ENCODE measurements around the gene SNX10.

The SNX10 gene

DNA sequence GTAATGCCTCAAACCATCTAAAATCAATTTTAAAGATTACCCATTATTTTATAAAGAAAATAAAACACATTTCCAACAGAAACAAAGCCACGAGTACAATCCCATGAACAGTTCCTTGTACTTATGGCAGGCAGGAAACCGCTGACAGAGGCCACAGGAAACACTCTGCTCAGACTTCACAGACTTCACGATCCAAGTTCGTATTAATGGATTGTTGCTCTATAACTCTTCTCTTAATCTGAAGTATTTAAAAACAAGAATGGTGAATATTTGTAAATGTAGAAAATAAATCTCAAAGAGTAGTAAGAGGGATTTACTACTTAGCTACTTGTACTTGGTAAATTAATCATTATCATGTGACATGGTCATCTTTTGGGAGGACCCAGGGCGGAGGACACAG lies 78.3 kb downstream of the SNX10 start:
- no peak overlapping the region for H3K27ac ChIP-seq (ENCODE audit: low read depth, low read length)
- no peaks in the 10 kb centered on the region for H3K27me3 ChIP-seq (ENCODE audit: control insufficient read depth, low read length)
- no peaks in the 10 kb centered on the region for H3K9me2 ChIP-seq (replicated peaks; ENCODE audit: control insufficient read depth, low read length)
- H3K36me3 ChIP-seq (ENCODE audit: control insufficient read depth, low read length): peaks cover 42% of the 10 kb centered on the region
- peaks cover 34% of the 10 kb centered on the region for H3F3A ChIP-seq (ENCODE audit: control insufficient read depth, insufficient read depth)
- no peaks in the 10 kb centered on the region for H3K9me3 ChIP-seq (ENCODE audit: control insufficient read depth, insufficient read depth, low read length)
- no peaks in the 10 kb centered on the region for H4K20me1 ChIP-seq (ENCODE audit: control insufficient read depth, insufficient read depth, low read depth, low read length)
- H3K4me2 ChIP-seq (ENCODE audit: low read length): peak overlapping the region; percentile 56
- peak overlapping the region; percentile 14; the same call in 1 of the 2 replicates for H3K4me3 ChIP-seq (ENCODE audit: low read length)
- no peaks in the 10 kb centered on the region for H3K79me2 ChIP-seq (ENCODE audit: control insufficient read depth, low read length)
- TF ChIP-seq EZH2phosphoT487 (IDR thresholded peaks at IDR 0.05; ENCODE audit: borderline replicate concordance, low read length): no peak
- TF ChIP-seq, protein P1, sequence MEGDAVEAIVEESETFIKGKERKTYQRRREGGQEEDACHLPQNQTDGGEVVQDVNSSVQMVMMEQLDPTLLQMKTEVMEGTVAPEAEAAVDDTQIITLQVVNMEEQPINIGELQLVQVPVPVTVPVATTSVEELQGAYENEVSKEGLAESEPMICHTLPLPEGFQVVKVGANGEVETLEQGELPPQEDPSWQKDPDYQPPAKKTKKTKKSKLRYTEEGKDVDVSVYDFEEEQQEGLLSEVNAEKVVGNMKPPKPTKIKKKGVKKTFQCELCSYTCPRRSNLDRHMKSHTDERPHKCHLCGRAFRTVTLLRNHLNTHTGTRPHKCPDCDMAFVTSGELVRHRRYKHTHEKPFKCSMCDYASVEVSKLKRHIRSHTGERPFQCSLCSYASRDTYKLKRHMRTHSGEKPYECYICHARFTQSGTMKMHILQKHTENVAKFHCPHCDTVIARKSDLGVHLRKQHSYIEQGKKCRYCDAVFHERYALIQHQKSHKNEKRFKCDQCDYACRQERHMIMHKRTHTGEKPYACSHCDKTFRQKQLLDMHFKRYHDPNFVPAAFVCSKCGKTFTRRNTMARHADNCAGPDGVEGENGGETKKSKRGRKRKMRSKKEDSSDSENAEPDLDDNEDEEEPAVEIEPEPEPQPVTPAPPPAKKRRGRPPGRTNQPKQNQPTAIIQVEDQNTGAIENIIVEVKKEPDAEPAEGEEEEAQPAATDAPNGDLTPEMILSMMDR (IDR thresholded peaks at IDR 0.05; ENCODE audit: low read depth, low read length, poor library complexity, severe bottlenecking): no peak
- peaks cover 29% of the 10 kb centered on the region for H3K4me1 ChIP-seq (ENCODE audit: control insufficient read depth, low read length)

DNA sequence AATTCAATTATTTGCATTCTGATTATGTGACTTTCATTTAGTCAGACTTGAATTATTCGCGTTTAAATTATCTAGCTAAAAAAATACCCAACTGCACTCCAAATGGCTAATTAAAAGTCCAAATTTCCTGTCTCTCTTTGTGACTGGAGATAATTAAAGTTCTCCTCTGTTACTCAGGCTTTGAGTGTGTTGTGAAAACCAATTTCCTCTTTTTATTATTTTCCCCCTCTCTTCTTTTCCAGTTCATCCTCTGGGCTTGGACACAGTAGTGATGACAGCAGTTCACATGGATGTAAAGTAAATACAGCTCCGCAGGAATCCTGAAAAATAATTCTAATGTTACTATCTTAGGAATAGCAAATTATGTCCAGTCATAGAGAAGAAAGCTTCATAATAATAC lies 80.6 kb downstream of the SNX10 start:
- TF ChIP-seq, protein P1 (IDR thresholded peaks at IDR 0.05; ENCODE audit: low read depth, low read length, poor library complexity, severe bottlenecking): no peak
- no peak for TF ChIP-seq EZH2phosphoT487 (IDR thresholded peaks at IDR 0.05; ENCODE audit: borderline replicate concordance, low read length)
- H3K27ac ChIP-seq (ENCODE audit: low read depth, low read length): no peak overlapping the region
- no peaks in the 10 kb centered on the region for H3K9me2 ChIP-seq (replicated peaks; ENCODE audit: control insufficient read depth, low read length)
- peaks cover 22% of the 10 kb centered on the region for H3K36me3 ChIP-seq (ENCODE audit: control insufficient read depth, low read length)
- H3K4me1 ChIP-seq (ENCODE audit: control insufficient read depth, low read length): peaks cover 42% of the 10 kb centered on the region
- H3F3A ChIP-seq (ENCODE audit: control insufficient read depth, insufficient read depth): peaks cover 42% of the 10 kb centered on the region
- no peaks in the 10 kb centered on the region for H4K20me1 ChIP-seq (ENCODE audit: control insufficient read depth, insufficient read depth, low read depth, low read length)
- no peaks in the 10 kb centered on the region for H3K9me3 ChIP-seq (ENCODE audit: control insufficient read depth, insufficient read depth, low read length)
- no peak overlapping the region for H3K4me3 ChIP-seq (ENCODE audit: low read length)
- no peak overlapping the region for H3K4me2 ChIP-seq (ENCODE audit: low read length)
- H3K27me3 ChIP-seq (ENCODE audit: control insufficient read depth, low read length): no peaks in the 10 kb centered on the region
- no peaks in the 10 kb centered on the region for H3K79me2 ChIP-seq (ENCODE audit: control insufficient read depth, low read length)

- Histone ChIP-seq H3F3A (ENCODE audit: control insufficient read depth, insufficient read depth) (peaks cover 42% of the 10 kb centered on the region), H3K27me3 (ENCODE audit: control insufficient read depth, low read length) (no peaks in the 10 kb centered on the region), H3K4me3 (ENCODE audit: low read length) (no peak overlapping the region), H3K9me3 (ENCODE audit: control insufficient read depth, insufficient read depth, low read length) (no peaks in the 10 kb centered on the region), H3K79me2 (ENCODE audit: control insufficient read depth, low read length) (no peaks in the 10 kb centered on the region), H3K9me2 (replicated peaks; ENCODE audit: control insufficient read depth, low read length) (no peaks in the 10 kb centered on the region), H3K4me2 (ENCODE audit: low read length) (no peak overlapping the region), H3K4me1 (ENCODE audit: control insufficient read depth, low read length) (peaks cover 45% of the 10 kb centered on the region), H3K27ac (ENCODE audit: low read depth, low read length) (no peak overlapping the region), H4K20me1 (ENCODE audit: control insufficient read depth, insufficient read depth, low read depth, low read length) (no peaks in the 10 kb centered on the region), H3K36me3 (ENCODE audit: control insufficient read depth, low read length) (peaks cover 20% of the 10 kb centered on the region)
- TF ChIP-seq EZH2phosphoT487 (IDR thresholded peaks at IDR 0.05; ENCODE audit: borderline replicate concordance, low read length): no peak
- TF ChIP-seq, protein P1 (IDR thresholded peaks at IDR 0.05; ENCODE audit: low read depth, low read length, poor library complexity, severe bottlenecking): no peak
Measured at GRCh38 chr7:26372704-26373103, 81.0 kb downstream of the SNX10 start.

All from DOHH2 (cell line).